GM20000 (cell line): Measurements from ENCODE around the gene NKX1-1.
A peak's percentile ranks its signal among the peaks of the same experiment; 100 is the strongest.

Source experiments
- DNase-seq: peaks from one replicate; pipeline ENCODE4 v3.0.0; 2012; ENCODE audit warnings: low spot score
- CTCF ChIP-seq: IDR thresholded peaks from 2 replicates; pipeline ENCODE4 v1.5.1; 2012; ENCODE audit warnings: mild to moderate bottlenecking, control low read depth; ENCODE audit errors: extremely low read depth, missing control alignments

NKX1-1 gene

GRCh38 chr4:1401409-1402020 is 4.7 kb downstream of the NKX1-1 start:
- TF ChIP-seq CTCF, result no peak
- DNase-seq, result peak; percentile 36

GRCh38 chr4:1400831-1401408 is 5.3 kb downstream of the NKX1-1 start:
- DNase-seq, result peak; percentile 26
- no peak for TF ChIP-seq CTCF

DNA sequence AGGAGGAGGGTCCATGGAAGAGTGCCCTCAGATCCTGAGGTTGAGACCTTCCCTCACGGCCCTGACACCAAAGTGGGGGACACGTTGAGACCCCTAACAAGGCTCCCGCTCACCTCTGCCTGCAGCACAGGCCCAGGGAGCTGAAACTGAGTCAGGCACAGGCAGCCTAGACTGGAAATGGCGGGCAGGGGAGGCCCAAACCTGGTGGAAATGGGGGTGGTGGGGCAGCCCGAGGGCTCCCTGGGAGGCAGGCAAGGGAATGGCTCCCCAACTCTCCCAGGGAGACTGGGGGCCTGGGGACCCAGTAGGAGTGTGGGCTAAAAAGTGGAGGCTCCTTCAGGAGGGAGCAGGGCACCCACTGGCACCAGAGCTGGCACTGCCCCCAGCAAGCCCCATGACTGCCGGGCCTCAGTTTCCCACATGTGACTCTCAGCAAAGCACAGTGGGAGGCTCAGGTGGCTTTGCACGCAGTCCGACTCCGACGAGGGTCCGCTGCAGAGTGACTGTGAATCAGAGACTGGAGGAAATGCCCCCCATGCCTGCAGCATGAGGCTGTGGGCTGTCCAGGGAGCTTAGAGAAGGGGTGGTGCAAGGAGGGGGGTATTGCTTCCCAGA is 5.9 kb downstream of the NKX1-1 start:
- TF ChIP-seq CTCF, result no peak
- peak; percentile 21 for DNase-seq

DNA sequence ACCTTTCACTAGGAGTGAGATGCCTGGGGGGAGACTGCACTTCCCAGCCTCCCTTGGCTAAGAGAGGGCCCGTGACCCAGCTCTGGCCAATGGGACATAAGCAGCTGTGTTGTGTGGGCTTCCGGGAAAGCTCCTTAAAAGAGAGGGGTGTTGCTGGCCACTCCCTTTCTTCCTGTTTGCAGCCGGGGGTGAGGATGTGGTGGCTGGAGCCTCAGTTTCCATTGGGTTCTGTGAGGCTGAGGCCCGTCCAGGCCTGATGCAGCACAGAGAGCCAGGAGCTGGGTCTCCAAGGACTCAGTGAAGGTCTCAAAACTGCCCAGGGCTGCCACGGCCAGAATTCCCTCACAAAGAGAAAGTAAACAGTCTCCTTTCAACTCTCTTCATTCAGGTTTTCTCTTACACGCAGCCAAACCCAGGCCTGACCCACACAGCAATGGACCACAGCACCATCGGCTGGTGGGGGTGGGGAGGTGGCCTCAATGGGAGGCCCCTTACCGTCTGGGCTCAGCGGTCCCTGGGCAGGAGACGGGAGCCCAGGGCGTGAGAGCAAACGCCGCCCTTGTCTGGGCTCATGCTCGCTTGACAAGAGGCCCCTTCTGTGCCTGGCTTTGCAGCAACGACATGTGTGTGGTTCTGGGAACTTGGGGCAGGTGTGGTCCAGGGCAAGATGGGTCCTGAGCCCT is 6.6 kb downstream of the NKX1-1 start:
- DNase-seq, result peak; percentile 10
- TF ChIP-seq CTCF, result no peak

DNA sequence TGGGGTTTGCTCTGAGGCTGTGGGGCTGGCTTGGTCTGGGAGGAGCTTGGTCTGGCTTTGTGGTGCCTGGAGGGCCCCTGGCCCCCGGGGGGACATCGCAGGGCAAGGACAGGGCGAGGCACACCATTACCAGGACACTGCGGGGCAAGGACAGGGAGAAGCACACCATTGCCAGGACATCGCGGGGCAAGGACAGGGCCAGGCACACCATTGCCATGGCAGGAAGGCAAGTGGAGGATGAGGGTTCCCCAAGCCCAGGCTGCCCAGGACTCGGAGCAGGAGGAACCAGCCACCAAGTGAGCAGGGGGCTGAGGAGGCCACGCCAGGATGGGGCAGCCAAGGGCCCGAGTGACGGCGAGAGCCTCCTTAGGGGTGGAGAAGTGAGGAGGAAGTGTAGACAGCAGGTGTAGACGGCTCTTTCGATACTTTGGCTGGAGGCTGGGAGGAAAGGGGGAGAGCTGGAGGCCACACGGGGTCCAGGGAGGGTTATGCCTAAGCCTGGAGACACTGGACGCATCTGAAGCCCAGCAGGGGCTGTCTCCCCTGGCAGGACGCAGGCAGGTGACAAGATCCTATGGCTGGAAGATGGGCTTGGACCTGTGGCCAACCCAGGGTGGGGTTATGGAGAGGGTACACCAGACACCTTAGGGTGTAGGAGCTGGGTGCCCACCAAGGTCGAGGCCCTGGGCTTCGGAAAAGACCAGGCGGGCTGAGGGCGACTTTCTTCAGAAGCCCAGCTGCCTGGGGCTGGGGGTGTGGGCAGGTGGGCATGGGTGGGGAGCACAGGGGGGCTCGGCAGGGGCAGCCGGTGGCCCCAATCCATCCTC is 7.3 kb downstream of the NKX1-1 start:
- no peak for DNase-seq
- TF ChIP-seq CTCF, result no peak

DNA sequence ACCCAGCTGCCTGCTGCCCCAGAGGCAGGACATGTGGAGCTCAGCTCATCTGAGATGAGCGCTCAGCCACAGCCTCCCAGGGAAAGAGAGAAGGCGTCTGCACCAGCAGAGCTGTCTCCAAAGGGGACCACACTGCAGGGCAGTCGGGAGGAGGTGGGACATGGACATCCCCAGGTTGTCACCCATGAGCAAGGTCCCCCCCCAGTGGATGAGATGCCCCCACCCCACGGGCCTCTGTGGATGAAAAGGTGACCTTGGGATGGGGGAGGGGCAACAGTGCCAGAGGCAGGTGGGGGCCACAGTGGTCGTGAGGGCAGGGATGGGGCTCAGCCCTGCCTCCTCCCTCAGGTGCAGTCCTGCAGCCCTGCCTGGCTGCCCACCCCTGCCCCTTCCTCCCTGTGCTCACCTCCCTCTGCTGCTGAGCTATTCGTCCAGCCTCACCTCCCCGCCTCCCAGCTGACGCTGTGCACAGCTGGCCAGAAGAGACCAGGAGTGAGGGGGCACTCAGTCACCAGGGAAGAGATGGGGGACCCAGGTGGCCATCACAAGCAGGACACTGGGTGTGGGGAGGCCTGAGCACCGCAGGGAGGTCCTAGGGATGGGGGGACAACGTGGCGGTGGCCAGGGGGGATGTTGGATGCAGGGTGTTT is 9.3 kb downstream of the NKX1-1 start:
- DNase-seq, result no peak
- no peak for TF ChIP-seq CTCF
